CD4-positive, alpha-beta T cell treated with Interleukin-4 for 1 hour (primary cell): ENCODE data around the gene RASA2.
A peak's percentile ranks its signal among the peaks of the same experiment; 100 is the strongest.

Source experiments
- DNase-seq, 2 donors: peaks; one replicate each; pipeline ENCODE4 v3.0.0-alpha.2; 2020 to 2022

Gene RASA2

DNA sequence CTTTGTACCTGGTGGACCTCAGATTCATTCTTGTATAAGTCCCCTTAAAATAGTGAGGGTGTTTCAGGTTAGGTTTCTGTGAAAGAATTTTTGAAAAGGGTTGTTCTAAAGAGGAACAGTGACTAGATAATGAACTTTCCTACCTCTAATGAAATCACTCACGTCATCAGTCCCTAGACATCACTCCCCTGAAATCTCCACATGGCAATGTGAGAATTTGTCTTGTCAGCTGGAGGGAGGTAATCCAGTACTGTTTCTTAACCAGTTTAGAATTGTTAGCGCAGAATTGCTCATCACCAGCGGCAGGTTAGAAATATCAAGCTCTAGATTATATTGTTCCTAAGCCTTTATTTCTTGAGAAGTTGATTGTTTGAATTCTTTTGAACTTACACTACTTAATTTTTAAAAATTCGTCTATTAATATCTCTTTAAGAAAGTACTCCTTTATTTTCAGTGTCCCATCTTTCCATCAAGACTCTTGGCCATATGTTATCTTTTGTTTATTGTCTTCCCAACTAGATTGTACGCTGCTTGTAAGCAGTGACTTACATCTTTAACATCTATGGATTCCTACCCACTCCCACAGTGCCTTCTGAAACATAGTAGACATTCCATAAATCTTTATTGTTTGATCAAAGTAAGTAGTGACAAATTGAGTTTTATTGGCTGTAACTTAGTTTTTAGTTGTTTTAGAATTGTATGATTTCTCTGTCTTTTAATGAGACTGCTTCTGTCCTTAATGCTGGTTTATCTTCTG is 52.8 kb downstream of the RASA2 start:
- DNase-seq, result no peak

DNA sequence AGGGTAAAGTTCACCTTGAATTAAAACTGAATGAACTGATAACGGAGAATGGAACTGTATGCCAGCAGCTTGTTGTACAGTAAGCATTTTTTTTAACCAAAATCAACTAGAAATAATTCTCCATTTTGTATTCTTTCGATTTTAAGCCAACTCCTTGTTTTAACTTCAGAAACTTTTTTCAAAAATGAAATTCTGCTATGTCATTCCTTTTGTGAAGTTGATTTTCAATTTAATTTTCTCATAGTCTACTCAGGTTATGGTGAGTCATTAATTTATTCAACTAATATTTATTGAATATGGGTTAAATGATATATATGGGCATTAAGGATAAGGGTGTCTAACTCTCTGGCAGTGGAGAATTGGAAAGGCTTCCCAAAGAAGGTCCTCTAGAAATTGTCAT is 53.7 kb downstream of the RASA2 start:
- no peak for DNase-seq

DNA sequence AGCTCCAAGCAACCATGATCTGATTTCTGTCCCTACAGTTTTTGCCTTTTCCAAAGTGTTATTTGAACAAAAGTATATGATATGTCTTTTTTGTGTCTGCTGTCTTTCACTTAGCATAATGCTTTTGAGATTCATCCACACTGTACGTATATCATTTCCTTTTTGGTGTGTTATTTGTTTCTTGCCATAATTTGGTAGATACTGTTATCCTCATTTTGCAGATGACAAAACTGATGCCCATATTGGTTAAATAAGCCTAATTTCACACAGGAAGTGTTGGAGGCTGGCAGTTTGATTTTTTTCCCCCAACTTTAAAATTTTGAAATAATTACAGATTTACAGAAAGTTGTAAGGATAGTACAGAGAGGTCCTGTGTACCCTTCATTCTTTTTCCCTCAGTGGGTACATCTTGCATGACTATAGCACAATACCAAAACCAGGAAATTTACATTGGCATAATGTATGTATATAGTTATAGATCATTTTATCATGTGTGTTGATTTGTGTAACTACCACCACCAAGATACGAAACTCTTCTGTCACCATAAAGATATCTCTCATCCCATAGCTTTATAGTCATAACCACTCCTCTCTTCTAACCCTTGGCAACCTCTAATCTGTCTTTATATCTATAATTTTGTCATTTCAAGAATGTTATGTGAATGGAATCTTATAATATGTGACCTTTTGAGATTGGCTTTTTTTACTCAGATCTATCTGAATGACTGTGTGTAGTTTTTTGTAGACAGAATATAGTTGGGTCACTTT is 55.6 kb downstream of the RASA2 start:
- DNase-seq, result no peak

DNA sequence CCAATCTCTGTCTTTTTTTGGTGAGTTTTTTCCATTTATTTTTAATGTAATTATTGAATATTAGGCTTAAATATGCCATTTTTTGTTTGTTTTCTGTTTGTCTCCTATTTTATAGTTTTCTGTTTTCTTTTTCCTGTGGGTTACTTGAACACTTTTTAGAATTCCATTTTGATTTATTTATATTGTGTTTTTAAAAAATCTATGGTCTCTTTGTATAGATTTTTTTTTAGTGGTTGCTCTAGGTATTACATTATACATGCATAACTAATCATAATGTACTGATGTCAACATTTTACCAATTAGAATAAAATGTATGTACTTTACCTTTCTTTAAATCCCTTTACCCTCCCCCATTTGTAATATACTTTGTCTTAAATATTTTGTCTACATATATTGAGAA is 56.2 kb downstream of the RASA2 start:
- DNase-seq, result no peak

DNA sequence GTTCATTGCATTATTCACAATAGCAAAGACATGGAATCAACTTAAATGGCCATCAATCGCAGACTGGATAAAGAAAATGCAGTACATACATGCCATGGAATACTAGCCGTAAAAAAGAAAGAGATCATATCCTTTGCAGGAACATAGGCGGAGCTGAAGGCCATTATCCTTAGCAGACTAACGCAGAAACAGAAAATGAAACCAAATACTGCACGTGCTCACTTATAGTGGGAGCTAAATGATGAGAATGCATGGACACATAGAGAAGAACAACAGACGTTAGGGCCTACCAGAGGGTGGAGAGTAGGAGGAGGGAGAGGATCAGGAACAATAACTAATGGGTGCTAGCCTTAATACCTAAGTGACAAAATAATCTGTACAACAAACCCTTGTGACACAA is 57.9 kb downstream of the RASA2 start:
- peak in 1 of 2 donors; percentile 66 for DNase-seq

DNA sequence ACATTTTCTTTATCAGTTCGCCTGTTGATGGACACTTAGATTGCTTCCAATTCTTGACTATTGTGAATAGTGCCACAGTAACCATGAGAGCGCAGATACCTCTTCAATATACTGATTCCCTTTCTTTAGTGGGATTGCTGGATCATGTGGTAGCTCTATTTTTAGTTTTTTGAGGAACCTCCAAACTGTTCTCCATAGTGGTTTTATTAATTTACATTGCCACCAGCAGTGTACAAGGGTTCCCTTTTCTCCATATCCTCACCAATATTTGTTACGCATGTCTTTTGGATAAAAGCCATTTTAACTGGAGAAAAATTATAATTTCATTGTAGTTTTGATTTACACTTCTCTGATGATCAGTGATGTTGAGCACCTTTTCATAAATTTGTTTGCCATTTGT is 59.3 kb downstream of the RASA2 start:
- DNase-seq, result no peak

DNA sequence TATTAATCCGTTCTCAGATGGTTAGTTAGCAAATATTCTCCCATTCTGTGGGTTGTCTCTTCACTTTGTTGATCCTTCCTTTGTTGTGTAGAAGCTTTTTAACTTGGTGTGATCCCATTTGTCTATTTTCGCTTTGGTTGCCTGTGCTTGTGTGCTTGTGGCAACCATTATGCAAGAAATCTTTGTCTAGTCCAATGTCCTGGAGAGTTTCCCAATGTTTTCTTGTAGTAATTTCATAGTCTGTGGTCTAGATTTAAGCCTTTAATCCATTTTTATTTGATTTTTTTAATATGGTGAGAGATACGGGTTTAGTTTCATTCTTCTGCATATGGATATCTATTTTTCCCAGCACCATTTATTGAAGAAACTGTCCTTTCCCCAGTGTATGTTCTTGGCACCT is 59.8 kb downstream of the RASA2 start:
- no peak for DNase-seq

DNA sequence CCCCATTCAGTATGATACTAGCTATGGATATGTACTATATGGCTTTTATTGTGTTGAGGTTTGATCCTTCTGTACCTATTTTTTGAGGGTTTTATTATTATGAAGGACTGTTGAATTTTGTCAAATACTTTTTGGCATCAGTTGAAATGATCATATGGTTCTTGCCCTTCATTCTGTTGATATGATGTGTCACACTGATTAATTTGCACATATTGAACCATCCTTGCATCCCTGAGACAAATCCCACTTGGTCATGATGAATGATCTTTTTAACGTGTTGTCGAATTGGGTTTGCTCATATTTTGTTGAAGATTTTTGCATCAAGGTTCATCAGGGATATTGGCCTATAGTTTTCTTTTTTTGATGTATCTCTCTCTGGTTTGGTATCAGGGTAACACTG is 61.0 kb downstream of the RASA2 start:
- no peak for DNase-seq

DNA sequence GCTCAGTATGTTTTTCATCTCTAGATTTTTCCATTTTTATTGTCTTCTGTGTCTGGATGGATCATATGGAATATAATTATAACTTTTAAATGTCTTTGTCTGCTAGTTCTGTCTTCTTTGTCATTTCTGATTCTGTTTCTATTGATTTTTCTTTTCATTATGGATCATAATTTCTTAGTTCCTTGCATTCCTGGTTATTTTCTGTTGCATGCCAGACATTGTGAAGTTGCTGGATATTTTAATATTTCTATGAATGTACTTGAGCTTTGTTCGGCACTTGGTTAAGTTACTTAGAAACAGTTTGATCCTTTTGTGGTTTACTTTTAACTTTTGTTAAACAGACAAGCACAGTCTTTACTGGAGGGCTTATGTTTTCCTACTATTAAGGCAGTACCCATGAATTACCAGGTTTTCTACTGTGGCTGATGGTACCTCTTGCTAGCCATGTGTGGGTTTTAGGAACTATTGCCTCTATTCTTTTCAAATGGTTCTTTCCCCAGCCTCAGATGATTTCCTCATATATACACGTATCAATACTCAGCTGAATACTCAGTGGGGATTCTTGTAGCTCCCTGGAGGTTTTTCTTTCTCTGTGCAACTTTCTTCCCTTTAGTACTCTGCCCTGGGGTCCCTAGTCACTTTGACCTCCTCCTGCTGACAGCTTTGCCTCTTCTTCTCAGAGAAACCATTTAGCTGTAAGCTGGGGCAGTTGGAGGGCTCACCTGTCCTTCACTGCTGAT is 64.3 kb downstream of the RASA2 start:
- no peak for DNase-seq

DNA sequence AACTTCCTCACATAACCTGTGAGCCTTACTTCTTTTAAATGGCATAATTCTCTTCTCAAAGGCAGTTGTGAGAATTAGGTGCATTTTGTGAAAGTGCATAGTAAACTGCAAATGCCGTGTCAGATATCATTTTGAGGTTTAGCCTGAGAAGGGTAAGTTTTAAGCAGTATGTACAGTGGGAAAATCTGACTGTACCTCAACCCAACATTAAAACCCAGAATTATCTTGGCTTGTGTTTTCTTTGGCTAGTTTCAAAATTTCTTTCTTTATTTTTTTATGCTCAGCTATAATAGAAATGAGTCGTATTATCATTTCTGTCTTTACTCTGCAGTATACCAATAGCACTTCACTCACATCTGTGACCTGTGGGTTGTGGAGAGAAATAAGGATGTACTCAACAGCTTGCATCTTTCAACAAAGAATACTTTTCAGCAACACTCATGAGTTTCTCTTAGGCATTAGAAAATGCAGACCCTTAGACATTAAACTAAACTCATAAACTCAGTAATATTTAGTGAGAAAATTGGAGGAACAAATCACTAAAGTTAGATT is 65.7 kb downstream of the RASA2 start:
- no peak for DNase-seq

DNA sequence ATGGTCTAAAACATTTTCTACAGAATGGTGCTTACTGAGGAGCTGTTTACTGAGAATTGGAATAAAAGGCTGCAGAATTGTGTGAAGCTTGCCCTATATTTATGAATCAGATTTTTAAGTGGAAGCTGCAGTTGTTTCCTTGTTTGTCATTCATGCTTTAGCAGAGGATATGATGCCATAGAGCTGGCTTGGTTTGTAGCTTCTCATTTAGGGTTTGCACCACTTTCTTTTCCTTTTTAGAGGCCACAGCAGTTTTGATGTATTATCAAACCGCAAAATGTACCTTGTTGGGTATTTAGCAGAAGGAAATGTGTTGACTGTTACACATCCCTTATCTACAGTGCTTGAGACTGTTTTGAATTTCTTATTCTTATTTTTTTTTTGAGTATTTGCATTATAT is 66.2 kb downstream of the RASA2 start:
- DNase-seq, result peak; percentile 38 to 84

DNA sequence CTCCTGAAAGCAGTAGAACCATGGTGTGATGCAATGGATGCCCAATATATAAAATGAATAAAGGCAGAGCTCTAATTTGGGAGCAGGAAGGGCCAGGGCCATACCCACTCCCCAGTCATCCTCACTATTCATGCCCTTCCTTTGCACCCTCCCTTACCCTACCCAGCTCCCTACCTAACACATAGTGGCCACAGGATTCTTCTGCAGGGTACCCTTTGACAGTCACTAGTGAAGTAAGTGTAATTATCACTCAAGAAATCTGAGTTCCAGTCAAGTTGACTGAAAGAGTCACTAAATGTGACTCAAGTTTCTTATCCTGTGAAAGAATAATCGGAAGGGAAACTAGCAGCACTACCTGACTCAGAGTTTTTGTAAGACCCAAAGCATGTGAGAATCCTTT is 69.2 kb downstream of the RASA2 start:
- no peak for DNase-seq

DNA sequence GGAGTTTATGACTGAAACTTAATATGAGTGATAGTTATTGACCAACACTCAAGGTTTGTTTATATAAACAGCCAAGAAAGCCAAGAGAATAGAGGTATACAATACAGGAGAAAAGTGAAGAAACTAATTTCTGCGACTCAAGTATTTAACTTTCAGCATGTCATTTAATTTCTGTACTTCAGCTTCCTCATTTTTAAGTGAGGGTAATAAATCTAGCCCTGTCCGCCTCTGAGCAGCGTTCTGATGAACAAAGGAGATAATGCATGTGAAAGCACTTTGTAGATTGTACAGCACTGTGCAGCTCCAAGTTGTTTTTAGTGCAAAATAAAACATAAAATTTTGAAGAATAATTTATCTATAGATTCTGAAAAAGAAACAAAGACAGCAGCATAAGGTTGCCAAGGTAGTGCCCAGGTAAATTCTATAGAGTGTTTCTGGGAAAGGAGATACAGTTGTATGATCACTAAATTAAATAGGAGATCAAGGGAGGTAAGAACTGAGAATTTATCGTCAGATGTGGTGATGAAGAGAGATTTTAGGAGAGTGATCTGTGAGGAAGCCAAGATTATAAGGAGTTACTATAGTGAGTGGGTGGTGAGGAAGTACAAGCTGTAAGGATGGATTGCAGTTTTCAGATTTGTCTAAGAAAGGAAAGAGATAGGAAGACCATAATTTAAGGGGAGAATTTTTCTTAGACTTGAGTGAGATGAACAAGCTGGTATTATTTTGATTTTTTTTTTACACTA is 71.3 kb downstream of the RASA2 start:
- DNase-seq, result peak in 1 of 2 donors; percentile 20

DNA sequence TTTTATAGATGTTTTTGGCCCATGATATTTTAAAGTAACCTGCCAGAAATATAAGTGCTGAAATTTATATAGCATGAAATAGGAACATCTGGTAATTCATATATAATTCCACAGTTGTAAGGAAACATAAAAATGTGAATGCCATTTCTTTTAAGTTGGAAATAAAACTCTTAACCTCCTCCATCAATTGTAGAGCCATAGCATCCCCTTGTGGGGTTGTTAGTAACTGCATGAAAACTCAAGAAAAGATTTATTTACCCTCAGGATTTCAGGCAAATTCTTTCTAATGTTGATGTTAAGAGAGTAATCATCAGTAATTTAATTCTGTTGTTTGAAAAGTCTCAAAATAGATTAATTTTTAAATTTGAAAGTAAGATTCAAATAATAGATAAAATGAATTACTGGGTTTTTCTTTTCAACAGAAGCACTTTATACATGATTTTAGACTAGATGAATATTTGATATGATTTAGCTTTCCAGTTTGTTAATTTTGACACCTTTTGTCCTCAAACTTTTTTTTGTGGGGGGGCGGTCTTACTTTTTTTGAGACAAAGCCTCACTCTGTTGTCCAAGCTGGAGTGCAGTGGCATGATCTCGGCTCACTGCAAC is 74.7 kb downstream of the RASA2 start:
- DNase-seq, result peak; percentile 21 to 81

DNA sequence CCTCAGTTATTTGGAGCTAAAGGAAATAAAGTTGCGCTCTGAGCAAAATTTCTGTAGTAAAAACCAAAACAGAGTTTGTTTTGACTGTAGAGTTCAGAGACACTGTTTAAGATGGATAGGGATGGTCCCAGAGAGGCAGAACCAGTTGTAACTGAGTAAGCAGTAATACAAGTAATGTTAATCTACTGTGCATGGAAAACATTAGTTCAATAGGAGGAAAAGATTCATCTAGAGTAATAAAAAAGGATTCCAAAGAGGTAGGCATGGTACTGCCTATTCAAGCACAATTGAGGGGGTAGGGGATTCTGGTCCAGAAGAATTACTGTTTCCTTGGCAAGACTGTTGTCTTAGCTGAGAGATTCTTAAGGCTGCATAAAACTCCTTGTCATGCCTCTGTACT is 77.4 kb downstream of the RASA2 start:
- DNase-seq, result no peak

DNA sequence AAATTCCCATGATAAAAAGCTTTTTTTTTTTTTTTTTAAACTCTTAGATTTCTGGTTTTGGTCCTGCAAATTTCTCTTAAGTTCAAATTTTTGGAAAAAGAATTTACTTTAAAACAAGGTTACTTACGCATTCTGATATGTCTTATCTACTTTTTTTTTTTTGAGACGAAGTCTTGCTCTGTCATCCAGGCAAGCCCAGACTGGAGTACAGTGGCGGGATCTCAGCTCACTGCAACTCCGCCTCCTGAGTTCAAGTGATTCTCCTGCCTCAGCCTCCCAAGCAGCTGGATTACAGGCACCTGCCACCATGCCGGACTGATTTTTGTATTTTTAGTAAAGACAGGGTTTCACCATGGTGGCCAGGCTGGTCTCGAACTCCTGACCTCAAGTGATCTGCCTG is 83.2 kb downstream of the RASA2 start:
- DNase-seq, result no peak

DNA sequence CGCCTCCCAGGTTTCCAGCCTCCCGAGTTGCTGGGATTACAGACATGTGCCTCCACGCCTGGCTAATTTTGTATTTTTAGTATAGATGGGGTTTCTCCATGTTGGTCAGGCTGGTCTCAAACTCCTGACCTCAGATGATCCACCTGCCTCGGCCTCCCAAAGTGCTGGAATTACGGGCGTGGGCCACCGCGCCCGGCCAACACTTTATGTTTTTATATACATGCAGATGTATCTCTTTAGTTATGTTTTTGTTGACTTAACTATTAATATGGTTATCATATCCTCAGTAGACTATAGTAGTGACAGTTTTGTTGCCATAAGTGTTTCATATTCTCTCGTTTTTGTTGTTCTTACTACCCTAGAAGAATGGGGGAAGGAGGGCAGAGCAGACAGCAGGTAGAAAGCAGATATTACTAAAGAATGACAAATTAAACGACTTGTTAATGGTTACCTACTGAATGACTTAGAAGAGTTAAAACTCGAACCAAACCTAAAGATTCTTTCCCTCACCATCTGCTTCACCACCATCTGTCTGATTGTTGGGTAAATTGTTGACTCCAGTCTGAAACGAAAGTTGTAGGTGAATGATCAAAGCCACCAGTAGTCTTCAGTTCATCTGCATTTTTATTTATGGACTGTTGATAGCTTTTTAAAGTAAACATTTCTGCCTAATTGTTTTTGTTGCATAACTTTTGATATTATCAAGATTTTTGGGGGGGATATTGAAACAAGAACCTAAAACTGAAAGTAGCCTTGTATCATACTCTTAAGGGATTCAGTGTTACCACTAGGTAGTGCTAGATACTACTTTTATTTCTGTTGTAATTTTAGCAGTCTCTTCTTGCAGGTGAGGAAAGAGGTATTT is 89.3 kb downstream of the RASA2 start:
- DNase-seq, result peak in 1 of 2 donors; percentile 44

DNA sequence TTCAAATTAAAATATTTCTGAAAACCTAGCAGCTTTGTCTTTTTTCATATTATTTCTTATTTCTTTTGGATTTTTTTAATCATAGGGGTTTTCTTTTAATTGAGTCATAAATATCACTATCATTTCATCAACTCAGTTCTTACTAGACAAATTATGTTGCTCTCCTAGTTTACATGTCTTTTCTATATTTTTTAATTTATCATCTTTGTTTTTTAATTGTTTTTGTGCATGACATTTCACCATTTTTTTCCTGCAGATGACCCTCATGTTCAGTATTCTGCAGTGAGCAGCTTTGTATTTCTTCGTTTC is 89.9 kb downstream of the RASA2 start:
- no peak for DNase-seq

DNA sequence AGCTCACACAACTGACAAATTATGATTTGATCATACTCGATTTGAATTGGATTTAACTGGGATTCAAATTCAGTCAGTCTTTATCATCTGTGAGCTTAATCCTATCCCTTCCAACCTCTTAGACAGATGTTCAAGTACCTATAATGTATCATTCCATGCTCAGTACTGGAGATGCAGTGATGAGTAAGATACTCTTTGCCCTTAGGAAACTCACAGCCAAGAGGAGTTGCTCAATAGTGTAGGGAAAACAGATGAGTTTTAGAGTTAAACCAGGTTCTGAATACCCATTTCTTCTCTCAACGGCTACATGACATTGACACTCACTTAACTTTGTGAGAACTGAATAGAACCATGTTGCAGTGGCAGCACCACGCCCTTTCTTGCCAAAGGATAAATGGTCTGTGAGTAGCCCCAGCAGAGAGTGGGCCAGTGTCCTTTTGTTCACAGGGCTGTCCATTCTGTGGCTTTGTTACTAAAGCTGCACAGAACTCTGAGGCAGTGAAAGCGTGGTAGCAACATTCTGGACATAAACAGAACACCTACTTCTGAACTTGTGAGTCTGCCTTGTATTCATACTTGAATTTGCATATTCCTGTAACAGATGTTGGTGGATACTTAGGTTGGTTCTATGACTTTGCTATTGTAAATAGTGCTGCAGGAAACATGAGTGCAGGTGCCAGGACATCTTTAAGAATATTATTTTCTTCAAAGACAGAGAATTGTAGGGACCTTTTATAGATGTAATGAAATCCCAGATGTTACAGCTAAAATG is 91.6 kb downstream of the RASA2 start:
- no peak for DNase-seq

DNA sequence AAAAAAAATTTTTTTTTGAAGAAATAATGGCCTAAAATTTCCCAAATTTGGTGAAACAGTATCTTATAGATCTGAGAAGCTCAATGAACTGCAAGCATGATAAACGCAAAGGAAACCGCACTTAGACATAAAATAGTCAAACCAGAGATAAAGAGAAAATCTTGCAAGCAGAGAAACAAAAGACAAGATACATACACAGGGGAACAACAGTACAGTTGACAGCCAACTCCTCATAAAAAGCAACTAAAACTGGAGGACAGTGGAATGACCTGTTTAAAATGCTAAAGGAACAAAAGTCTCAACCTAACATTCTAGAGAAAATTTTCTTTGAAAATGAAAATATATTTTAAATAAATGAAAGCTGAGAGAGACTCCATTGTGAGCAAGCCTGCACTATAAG is 107.5 kb downstream of the RASA2 start:
- DNase-seq, result no peak

DNA sequence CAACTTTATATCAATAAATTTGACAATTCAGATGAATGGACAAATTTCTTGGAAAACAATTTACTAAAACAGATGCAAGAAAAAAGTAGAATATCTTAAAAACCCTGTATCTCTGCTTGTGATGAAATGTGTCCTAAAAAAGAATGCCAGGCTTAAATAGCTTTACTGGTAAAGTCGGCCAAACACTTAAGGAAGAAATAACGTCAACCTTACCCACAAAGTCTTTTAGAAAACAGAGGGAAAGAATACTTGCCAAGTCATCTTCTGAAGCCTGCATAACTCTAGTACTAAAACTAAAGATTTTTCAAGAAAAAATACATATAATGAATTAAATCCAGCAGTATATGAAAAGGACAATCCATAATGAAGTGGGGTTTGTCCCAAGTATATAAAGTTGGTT is 111.1 kb downstream of the RASA2 start:
- DNase-seq, result no peak
